Measurements from ENCODE around the gene CLOCK.

DNA sequence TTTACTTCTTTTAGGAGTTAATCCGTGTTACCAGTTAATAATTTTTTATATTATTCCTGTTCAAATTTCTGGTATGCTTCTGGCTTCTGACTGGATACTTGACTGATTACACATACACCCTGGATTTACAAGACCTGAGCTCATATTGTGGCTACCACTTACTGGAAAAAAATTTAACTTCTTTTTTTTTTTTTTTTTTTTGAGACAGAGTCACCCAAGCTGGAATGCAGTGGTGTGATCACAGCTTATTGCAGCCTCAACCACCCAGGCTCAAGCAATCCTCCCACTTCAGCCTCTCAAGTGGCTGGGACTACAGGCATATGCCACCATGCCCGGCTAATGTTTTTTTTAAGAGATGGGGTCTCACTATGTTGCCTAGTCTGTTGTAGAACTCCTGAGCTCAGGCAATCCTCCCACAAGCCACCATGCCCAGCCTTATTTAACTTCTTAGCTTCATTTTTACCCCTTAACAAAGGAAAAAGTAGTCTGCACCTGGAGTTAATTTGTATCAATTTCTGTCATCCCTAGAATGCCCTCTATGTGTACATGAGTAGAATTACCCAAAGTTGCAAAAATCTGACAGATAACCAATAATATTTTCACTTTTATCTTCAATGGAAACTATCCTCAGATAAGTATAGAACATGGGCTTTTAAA, 100.7 kb downstream of the CLOCK start:
- TF ChIP-seq, protein P1, sequence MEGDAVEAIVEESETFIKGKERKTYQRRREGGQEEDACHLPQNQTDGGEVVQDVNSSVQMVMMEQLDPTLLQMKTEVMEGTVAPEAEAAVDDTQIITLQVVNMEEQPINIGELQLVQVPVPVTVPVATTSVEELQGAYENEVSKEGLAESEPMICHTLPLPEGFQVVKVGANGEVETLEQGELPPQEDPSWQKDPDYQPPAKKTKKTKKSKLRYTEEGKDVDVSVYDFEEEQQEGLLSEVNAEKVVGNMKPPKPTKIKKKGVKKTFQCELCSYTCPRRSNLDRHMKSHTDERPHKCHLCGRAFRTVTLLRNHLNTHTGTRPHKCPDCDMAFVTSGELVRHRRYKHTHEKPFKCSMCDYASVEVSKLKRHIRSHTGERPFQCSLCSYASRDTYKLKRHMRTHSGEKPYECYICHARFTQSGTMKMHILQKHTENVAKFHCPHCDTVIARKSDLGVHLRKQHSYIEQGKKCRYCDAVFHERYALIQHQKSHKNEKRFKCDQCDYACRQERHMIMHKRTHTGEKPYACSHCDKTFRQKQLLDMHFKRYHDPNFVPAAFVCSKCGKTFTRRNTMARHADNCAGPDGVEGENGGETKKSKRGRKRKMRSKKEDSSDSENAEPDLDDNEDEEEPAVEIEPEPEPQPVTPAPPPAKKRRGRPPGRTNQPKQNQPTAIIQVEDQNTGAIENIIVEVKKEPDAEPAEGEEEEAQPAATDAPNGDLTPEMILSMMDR (IDR thresholded peaks at IDR 0.05): no peak
- no peak for TF ChIP-seq POLR2A (IDR thresholded peaks at IDR 0.05)
